Loucy (cell line): Measurements from ENCODE around the gene ATP2A2.
A peak's percentile ranks its signal among the peaks of the same experiment; 100 is the strongest.
"Not testable (repeated sequence)": the region's sequence is repeated elsewhere in the genome, so short reads cannot be mapped to it uniquely, and the experiment has no call there.

Experiments
- H2AFZ ChIP-seq: fragments of 200-600 bp; sonication (generic); 2 replicates; pipeline ENCODE4 v1.6.0; 2016; ENCODE audit warnings: antibody characterized with exemption, mild to moderate bottlenecking, low read length, moderate library complexity
- H3F3A ChIP-seq: fragments of 200-600 bp; 2 replicates; pipeline ENCODE4 v1.6.0; 2016; ENCODE audit warnings: antibody characterized with exemption, low read depth, mild to moderate bottlenecking
- H3K27me3 ChIP-seq: fragments of 200-600 bp; sonication (generic); 2 replicates; pipeline ENCODE4 v1.6.1; 2014; ENCODE audit warnings: low read length, mild to moderate bottlenecking; ENCODE audit not compliant: insufficient read depth, poor library complexity, severe bottlenecking
- H3K36me3 ChIP-seq: fragments of 200-600 bp; sonication (generic); 2 replicates; pipeline ENCODE4 v1.6.1; 2016; ENCODE audit warnings: low read length; ENCODE audit not compliant: insufficient read depth
- H3K4me1 ChIP-seq: fragments of 200-600 bp; sonication (generic); 2 replicates; pipeline ENCODE4 v1.5.1; 2014; ENCODE audit warnings: low read length, mild to moderate bottlenecking; ENCODE audit not compliant: insufficient read depth, poor library complexity, severe bottlenecking
- H3K4me2 ChIP-seq: fragments of 200-600 bp; sonication (generic); 2 replicates; pipeline ENCODE4 v1.6.0; 2014; ENCODE audit warnings: antibody characterized with exemption, low read length, low read depth, mild to moderate bottlenecking; ENCODE audit not compliant: poor library complexity, severe bottlenecking
- H3K4me3 ChIP-seq: fragments of 200-600 bp; sonication (generic); 2 replicates; pipeline ENCODE4 v1.5.1; 2014; ENCODE audit warnings: low read length, mild to moderate bottlenecking, mixed read lengths; ENCODE audit not compliant: poor library complexity, severe bottlenecking
- H3K79me2 ChIP-seq: fragments of 200-600 bp; sonication (generic); 2 replicates; pipeline ENCODE4 v1.6.1; 2014; ENCODE audit warnings: low read length; ENCODE audit not compliant: insufficient read depth
- H3K9ac ChIP-seq: fragments of 200-600 bp; sonication (generic); 2 replicates; pipeline ENCODE4 v1.6.0; 2014; ENCODE audit warnings: mild to moderate bottlenecking, low read depth, low read length, moderate library complexity; ENCODE audit not compliant: poor library complexity, severe bottlenecking
- H3K9me2 ChIP-seq: fragments of 200-600 bp; sonication (generic); replicated peaks from 2 replicates; pipeline ENCODE4 v1.6.1; 2016; ENCODE audit warnings: low read depth, low read length, mixed read lengths
- H3K9me3 ChIP-seq: fragments of 200-600 bp; sonication (generic); 2 replicates; pipeline ENCODE4 v1.6.1; 2014; ENCODE audit warnings: mild to moderate bottlenecking, antibody characterized with exemption, low read length, low read depth; ENCODE audit not compliant: insufficient read depth
- H4K20me1 ChIP-seq: fragments of 200-600 bp; sonication (generic); 2 replicates; pipeline ENCODE4 v1.6.0; 2014; ENCODE audit warnings: antibody characterized with exemption, low read length, mild to moderate bottlenecking; ENCODE audit not compliant: insufficient read depth, poor library complexity, severe bottlenecking
- CTCF ChIP-seq: fragments of 200-600 bp; sonication (generic); conservative IDR thresholded peaks from 2 replicates; pipeline ENCODE4 v1.5.1; 2014; ENCODE audit warnings: mild to moderate bottlenecking, antibody characterized with exemption, low read length
- EZH2phosphoT487 ChIP-seq: fragments of 200-600 bp; IDR thresholded peaks from 2 replicates; pipeline ENCODE4 v1.6.1; 2018; ENCODE audit warnings: antibody characterized with exemption, mild to moderate bottlenecking, moderate library complexity, borderline replicate concordance

Gene ATP2A2

GRCh38 chr12:110354172-110354780, 73.2 kb downstream of the ATP2A2 start:
- H3K27me3 ChIP-seq, result no peaks in the 10 kb centered on the region
- no peaks in the 10 kb centered on the region for H3K9me2 ChIP-seq
- no peaks in the 10 kb centered on the region for H3K9me3 ChIP-seq
- H3K79me2 ChIP-seq, result no peaks in the 10 kb centered on the region
- TF ChIP-seq CTCF (no peak), EZH2phosphoT487 (no peak)
- peaks cover 7% of the 10 kb centered on the region; the same call in 1 of the 2 replicates for H3K36me3 ChIP-seq
- no peak overlapping the region for H2AFZ ChIP-seq
- H3K4me2 ChIP-seq, result no peak overlapping the region
- H4K20me1 ChIP-seq, result no peaks in the 10 kb centered on the region
- H3K9ac ChIP-seq, result no peak overlapping the region
- H3F3A ChIP-seq, result no peaks in the 10 kb centered on the region
- peaks cover 4% of the 10 kb centered on the region for H3K4me1 ChIP-seq
- H3K4me3 ChIP-seq, result no peak overlapping the region

GRCh38 chr12:110355073-110355472, 74.0 kb downstream of the ATP2A2 start:
- Histone ChIP-seq H3K9me2 (no peaks in the 10 kb centered on the region), H3F3A (no peaks in the 10 kb centered on the region), H3K9me3 (no peaks in the 10 kb centered on the region), H3K4me2 (no peak overlapping the region), H3K36me3 (peaks cover 2% of the 10 kb centered on the region; the same call in 1 of the 2 replicates), H2AFZ (peak overlapping the region; percentile 18; the same call in 1 of the 2 replicates), H4K20me1 (no peaks in the 10 kb centered on the region), H3K9ac (no peak overlapping the region), H3K4me3 (no peak overlapping the region), H3K27me3 (no peaks in the 10 kb centered on the region), H3K79me2 (no peaks in the 10 kb centered on the region), H3K4me1 (peaks cover 4% of the 10 kb centered on the region)
- TF ChIP-seq CTCF (peak; percentile 77), EZH2phosphoT487 (no peak)

- H3K36me3 ChIP-seq, H3K79me2 ChIP-seq: not testable (repeated sequence)
These were observed 77.5 kb downstream of the ATP2A2 start for GRCh38 chr12:110358384-110359097.

More at GRCh38 chr12:110358384-110359097, 77.5 kb downstream of the ATP2A2 start:
- H3F3A ChIP-seq, H4K20me1 ChIP-seq, H3K9ac ChIP-seq, H3K4me2 ChIP-seq, H2AFZ ChIP-seq, H3K9me3 ChIP-seq, H3K9me2 ChIP-seq, H3K4me3 ChIP-seq, H3K4me1 ChIP-seq, H3K27me3 ChIP-seq: not testable (repeated sequence)
- TF ChIP-seq CTCF, result peak; percentile 27; the same call in 1 of the 2 replicates
